Activated T-cell treated with anti-CD3 and anti-CD28 coated beads, Interleukin-2, amount 50 U/mL, for 72 hours (primary cell): ENCODE results near the gene WWOX. TPM values are rescaled to one million over a fixed set of nuclear protein-coding genes. Genes with fewer than 3 reads are reported as not detected.

ENCODE experiments used
- ATAC-seq, 2 donors: fragments of 150-1000 bp; cut with Tn5 transposase; replicated peaks in 1 of 2; 2 replicates each; pipeline ENCODE4 v1.10.0; 2021; ENCODE audit warnings: moderate library complexity in 2 of 2, mild to moderate bottlenecking in 1 of 2
- DNase-seq, 2 donors: peaks; one replicate each; pipeline ENCODE4 v3.0.0; 2021 to 2022; ENCODE audit warnings: mixed read lengths in 1 of 2
- H3K27ac Mint-ChIP-seq: one replicate; pipeline ENCODE4 v1.8.0; 2022; ENCODE audit warnings: mild to moderate bottlenecking, moderate library complexity, mixed read lengths
- H3K27me3 Mint-ChIP-seq: one replicate; pipeline ENCODE4 v1.8.0; 2022; ENCODE audit warnings: low read depth, mixed read lengths
- H3K36me3 Mint-ChIP-seq, 2 donors: one replicate each; pipeline ENCODE4 v1.8.0; 2022; ENCODE audit warnings: mixed read lengths in 2 of 2, mild to moderate bottlenecking in 1 of 2; ENCODE audit not compliant: insufficient read depth in 2 of 2
- H3K4me1 Mint-ChIP-seq: one replicate; pipeline ENCODE4 v1.8.0; 2022; ENCODE audit warnings: low read depth, mixed read lengths
- H3K4me3 Mint-ChIP-seq, 2 donors: one replicate each; pipeline ENCODE4 v1.8.0; 2022; ENCODE audit warnings: mild to moderate bottlenecking in 2 of 2, mixed read lengths in 2 of 2, moderate library complexity in 2 of 2
- H3K9me3 Mint-ChIP-seq, 2 donors: one replicate each; pipeline ENCODE4 v1.8.0; 2022; ENCODE audit warnings: mixed read lengths in 2 of 2
- total RNA-seq, 2 donors: library from RNA; stranded (reverse); gene quantifications; one replicate each; pipeline ENCODE4 v1.2.3, GENCODE V29; 2022

The WWOX gene
- total RNA-seq, 2 donors from 2014 or later = 21.2 to 21.5 TPM

DNA sequence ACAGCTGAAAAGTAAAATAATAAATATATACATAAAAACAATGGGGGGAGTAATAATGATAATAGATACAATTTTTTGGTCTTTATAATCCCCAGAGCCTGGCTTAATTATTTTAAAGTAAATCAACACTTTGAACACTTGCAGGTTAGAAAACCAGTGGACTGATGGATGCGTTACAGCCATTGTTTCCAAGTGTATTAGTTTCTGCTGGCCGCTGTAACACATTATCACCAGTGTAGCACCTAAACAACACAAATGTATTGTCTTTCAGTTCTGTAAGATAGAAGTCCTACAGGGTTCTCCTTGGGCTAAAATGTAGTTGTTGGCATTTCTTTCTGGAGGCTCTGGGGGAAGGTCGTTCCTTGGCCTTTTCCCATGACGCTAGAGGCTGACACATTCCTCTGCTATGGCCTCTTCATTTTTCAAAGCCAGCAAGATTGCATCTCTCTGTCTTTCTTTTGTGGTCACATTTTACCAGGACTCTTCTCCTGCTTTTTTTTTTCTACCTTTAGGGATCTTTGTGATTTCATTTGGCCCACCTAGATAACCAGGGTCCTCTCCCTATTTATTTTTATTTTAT lies 116.8 kb downstream of the WWOX start:
- Mint-ChIP-seq H3K27ac (no peak overlapping the region), H3K36me3 (peaks cover 0 to 1% of the 10 kb centered on the region in 2 donors), H3K4me1 (no peaks in the 10 kb centered on the region), H3K27me3 (no peaks in the 10 kb centered on the region), H3K4me3 (no peak overlapping the region), H3K9me3 (no peaks in the 10 kb centered on the region)
- ATAC-seq = no peak
- DNase-seq = no peak

DNA sequence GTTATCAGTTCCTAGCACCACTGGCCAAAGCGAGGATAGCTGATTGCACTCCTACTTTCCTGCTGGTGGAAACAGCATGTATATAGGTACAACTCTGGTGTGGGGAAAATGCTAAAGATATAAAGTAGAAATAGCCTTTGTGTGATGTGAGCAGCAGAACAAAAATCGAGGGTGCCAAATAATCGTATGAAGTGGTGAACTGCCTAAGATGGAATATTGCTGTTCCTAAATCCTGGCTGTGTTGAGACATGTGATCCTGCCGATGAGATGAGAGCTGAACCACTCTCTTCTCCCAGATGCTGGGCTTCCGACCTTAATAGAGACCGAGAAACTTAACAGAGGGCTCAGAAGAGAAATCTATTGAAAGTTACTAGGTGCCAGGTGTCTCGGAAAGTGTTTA lies 117.8 kb downstream of the WWOX start:
- H3K36me3 Mint-ChIP-seq = peaks cover 0 to 1% of the 10 kb centered on the region in 2 donors
- no peak overlapping the region for H3K4me3 Mint-ChIP-seq
- H3K9me3 Mint-ChIP-seq = no peaks in the 10 kb centered on the region
- H3K27ac Mint-ChIP-seq = no peak overlapping the region
- H3K4me1 Mint-ChIP-seq = no peaks in the 10 kb centered on the region
- H3K27me3 Mint-ChIP-seq = no peaks in the 10 kb centered on the region
- ATAC-seq (no peak), DNase-seq (no peak)

GRCh38 chr16:78218279-78218678 lies 118.8 kb downstream of the WWOX start:
- peaks cover 0 to 1% of the 10 kb centered on the region in 2 donors for H3K36me3 Mint-ChIP-seq
- DNase-seq (no peak), ATAC-seq (no peak)
- H3K4me1 Mint-ChIP-seq = no peaks in the 10 kb centered on the region
- no peaks in the 10 kb centered on the region for H3K27me3 Mint-ChIP-seq
- H3K9me3 Mint-ChIP-seq = no peaks in the 10 kb centered on the region
- H3K27ac Mint-ChIP-seq = no peak overlapping the region
- no peak overlapping the region for H3K4me3 Mint-ChIP-seq

GRCh38 chr16:78218856-78219651 lies 119.6 kb downstream of the WWOX start:
- H3K36me3 Mint-ChIP-seq = peaks cover 0 to 1% of the 10 kb centered on the region in 2 donors
- DNase-seq (no peak), ATAC-seq (no peak)
- no peaks in the 10 kb centered on the region for H3K4me1 Mint-ChIP-seq
- no peak overlapping the region for H3K27ac Mint-ChIP-seq
- H3K9me3 Mint-ChIP-seq = no peaks in the 10 kb centered on the region
- no peak overlapping the region for H3K4me3 Mint-ChIP-seq
- no peaks in the 10 kb centered on the region for H3K27me3 Mint-ChIP-seq

DNA sequence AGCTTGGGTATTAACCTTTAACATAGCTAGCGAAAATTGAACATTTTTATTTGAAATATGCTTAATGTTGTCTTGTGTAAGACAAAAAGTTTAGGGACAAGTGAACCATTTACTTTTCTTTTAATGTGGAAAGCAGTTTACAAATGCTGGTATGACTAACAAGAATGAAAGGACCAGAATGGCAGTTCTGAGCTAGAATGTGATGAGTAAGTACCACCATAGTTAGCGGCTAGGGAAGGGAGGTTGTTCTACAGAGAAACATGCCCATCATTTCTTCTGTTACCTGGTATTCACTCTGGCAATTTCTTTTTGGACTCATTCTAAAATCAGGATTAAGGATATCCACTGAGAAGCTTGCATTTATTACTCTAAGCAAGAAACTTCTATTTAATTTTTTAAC lies 121.1 kb downstream of the WWOX start:
- Mint-ChIP-seq H3K36me3 (peaks cover 0 to 1% of the 10 kb centered on the region in 2 donors), H3K4me1 (no peaks in the 10 kb centered on the region), H3K27me3 (no peaks in the 10 kb centered on the region), H3K9me3 (no peaks in the 10 kb centered on the region), H3K4me3 (no peak overlapping the region), H3K27ac (no peak overlapping the region)
- DNase-seq (no peak), ATAC-seq (no peak)

DNA sequence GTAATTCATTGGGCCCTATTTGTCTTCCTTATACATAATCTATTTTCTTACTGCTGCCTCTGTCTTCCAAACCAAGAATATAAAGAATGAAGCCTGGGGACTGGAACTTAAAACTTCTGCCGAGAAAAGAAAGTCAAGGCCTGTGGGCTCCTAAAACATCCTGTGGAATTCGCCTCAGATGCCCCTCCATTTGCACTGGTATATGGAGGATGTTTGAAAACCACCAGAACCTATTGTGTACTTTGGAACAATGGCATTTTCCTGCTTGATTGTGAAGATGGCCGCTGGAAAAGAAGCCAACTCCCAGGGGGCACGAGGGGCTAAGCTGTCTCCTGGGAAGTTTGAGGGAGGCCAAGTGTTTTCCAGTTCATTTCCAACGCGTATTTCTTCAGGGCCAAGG lies 122.4 kb downstream of the WWOX start:
- no peak for ATAC-seq
- Mint-ChIP-seq H3K36me3 (peaks cover 0 to 1% of the 10 kb centered on the region in 2 donors), H3K27ac (no peak overlapping the region), H3K27me3 (no peaks in the 10 kb centered on the region), H3K4me3 (no peak overlapping the region), H3K9me3 (no peaks in the 10 kb centered on the region), H3K4me1 (no peaks in the 10 kb centered on the region)
- no peak for DNase-seq

- Mint-ChIP-seq H3K27ac (no peak overlapping the region), H3K4me1 (no peaks in the 10 kb centered on the region), H3K36me3 (no peaks in the 10 kb centered on the region), H3K4me3 (no peak overlapping the region), H3K27me3 (no peaks in the 10 kb centered on the region), H3K9me3 (no peaks in the 10 kb centered on the region)
- no peak for DNase-seq
- no peak for ATAC-seq
Observed at GRCh38 chr16:78224342-78224741, 124.9 kb downstream of the WWOX start.

DNA sequence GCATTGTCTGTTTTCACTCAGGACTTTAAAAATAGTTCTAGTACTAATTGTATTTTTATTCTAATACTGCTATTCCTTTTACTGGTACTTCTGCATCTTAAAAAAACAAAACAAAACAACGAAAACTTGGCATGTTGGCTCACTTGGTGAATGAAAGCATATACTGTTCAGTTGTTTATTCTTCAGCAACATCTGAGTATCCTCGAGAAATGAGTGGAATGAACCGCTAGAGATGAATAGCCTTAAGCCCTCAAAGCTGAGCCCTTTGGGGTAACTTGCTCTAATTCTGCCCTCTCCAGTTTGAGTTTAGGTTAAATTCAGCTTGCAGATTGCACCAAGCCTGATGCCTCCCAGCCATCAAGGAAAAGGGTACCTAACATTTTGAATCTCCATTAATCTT lies 126.5 kb downstream of the WWOX start:
- Mint-ChIP-seq H3K36me3 (no peaks in the 10 kb centered on the region), H3K27me3 (no peaks in the 10 kb centered on the region), H3K4me1 (no peaks in the 10 kb centered on the region), H3K9me3 (no peaks in the 10 kb centered on the region), H3K27ac (no peak overlapping the region), H3K4me3 (no peak overlapping the region)
- ATAC-seq (no peak), DNase-seq (no peak)

GRCh38 chr16:78227855-78228254 lies 128.4 kb downstream of the WWOX start:
- H3K9me3 Mint-ChIP-seq = no peaks in the 10 kb centered on the region
- no peak overlapping the region for H3K27ac Mint-ChIP-seq
- no peak for ATAC-seq
- H3K4me3 Mint-ChIP-seq = no peak overlapping the region
- no peaks in the 10 kb centered on the region for H3K4me1 Mint-ChIP-seq
- no peaks in the 10 kb centered on the region for H3K36me3 Mint-ChIP-seq
- no peak for DNase-seq
- H3K27me3 Mint-ChIP-seq = no peaks in the 10 kb centered on the region

DNA sequence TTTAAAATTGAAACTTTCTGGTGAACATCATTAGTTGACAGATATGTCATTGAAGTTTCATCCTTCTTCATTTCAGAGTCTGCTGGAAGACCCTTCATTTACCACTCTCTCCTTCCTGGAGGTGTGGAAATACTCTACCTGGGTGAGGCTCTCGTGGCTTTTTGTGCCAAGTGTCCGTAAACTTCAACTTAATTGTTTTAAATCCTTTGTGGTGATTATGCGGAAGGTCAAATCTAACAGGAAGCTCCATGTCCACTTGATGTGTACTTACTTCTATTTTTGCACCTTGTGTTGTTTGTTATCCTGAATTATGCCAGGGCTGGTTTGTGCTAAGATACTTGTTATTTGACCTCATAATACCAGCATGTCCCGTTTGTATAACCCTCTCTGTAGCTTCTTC lies 129.2 kb downstream of the WWOX start:
- no peaks in the 10 kb centered on the region for H3K27me3 Mint-ChIP-seq
- no peak overlapping the region for H3K27ac Mint-ChIP-seq
- no peak overlapping the region for H3K4me3 Mint-ChIP-seq
- H3K9me3 Mint-ChIP-seq = no peaks in the 10 kb centered on the region
- no peaks in the 10 kb centered on the region for H3K4me1 Mint-ChIP-seq
- DNase-seq (no peak), ATAC-seq (no peak)
- no peaks in the 10 kb centered on the region for H3K36me3 Mint-ChIP-seq

DNA sequence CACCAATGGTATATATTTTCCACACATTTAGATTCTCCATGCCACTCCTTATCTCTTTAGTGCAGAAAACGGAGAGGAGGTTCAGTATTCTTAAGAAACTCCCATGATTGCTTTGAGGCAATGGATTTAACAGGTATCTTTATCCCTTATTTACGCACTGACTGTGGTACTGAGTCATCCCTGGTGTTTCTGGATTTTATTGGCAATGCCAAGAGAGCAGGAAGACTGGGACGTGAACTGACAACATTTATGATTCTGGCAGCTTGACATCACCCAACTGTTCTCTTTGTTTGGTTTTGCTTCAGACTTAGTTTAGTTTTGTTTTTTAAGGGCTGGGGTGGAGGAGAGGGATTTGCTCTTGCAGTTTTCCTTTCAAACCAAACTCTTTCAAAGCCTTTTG lies 131.4 kb downstream of the WWOX start:
- H3K4me1 Mint-ChIP-seq = no peaks in the 10 kb centered on the region
- H3K27me3 Mint-ChIP-seq = no peaks in the 10 kb centered on the region
- no peak overlapping the region for H3K27ac Mint-ChIP-seq
- no peaks in the 10 kb centered on the region for H3K36me3 Mint-ChIP-seq
- no peak overlapping the region for H3K4me3 Mint-ChIP-seq
- ATAC-seq (no peak), DNase-seq (no peak)
- no peaks in the 10 kb centered on the region for H3K9me3 Mint-ChIP-seq

- H3K4me3 Mint-ChIP-seq = no peak overlapping the region
- no peaks in the 10 kb centered on the region for H3K4me1 Mint-ChIP-seq
- H3K27ac Mint-ChIP-seq = no peak overlapping the region
- H3K36me3 Mint-ChIP-seq = no peaks in the 10 kb centered on the region
- peak; percentile 61 to 75 for DNase-seq
- H3K9me3 Mint-ChIP-seq = no peaks in the 10 kb centered on the region
- peak; percentile 66 to 68 for ATAC-seq
- no peaks in the 10 kb centered on the region for H3K27me3 Mint-ChIP-seq
Observed at GRCh38 chr16:78235168-78235800, 135.8 kb downstream of the WWOX start.

DNA sequence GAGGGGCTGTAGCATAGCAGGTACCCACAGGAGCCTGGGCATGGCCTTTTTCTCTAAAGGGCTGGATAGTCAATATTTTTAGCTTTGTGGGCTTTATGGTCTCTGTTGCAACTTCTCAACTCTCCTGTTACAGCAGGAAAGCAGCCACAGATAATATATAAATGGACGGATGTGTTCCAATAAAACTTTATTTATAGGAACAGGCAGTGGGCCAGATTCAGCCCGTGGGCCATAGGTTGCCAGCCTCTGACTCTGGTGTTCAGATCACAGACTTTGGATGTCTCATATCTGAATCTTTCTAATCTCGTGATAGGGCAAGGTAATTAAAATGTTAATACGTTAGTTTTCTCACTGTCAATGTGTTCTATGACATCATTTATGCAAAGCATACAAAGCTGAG lies 136.4 kb downstream of the WWOX start:
- no peaks in the 10 kb centered on the region for H3K4me1 Mint-ChIP-seq
- no peaks in the 10 kb centered on the region for H3K36me3 Mint-ChIP-seq
- DNase-seq = no peak
- H3K9me3 Mint-ChIP-seq = no peaks in the 10 kb centered on the region
- ATAC-seq = no peak
- H3K4me3 Mint-ChIP-seq = no peak overlapping the region
- no peak overlapping the region for H3K27ac Mint-ChIP-seq
- no peaks in the 10 kb centered on the region for H3K27me3 Mint-ChIP-seq
